Measurements from ENCODE around the gene CCR7.

DNA sequence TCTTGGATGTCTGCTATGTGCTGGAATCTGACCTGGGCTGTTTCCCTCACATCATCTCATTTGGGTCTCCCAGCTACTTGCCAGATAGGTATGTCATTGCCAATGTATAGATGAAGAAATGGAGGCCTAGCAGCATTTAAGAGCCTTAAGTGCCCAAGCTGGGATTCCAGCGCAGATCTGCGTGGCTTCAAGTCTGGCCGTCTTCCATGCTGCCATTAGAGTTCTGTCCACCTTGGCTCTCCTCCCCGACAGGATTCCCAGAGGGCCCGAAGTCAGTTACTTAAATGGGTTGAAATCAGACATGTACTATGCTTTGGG is 33.0 kb upstream of the CCR7 start:
- TF ChIP-seq POLR2AphosphoS5 (IDR thresholded peaks at IDR 0.05): no peak
- no peak for TF ChIP-seq POLR2A (IDR thresholded peaks at IDR 0.05)

All from spleen (tissue), 3 donors.